CD14-positive monocyte (primary cell): Measurements from ENCODE around the gene TMEM181. TPM values are rescaled to one million over a fixed set of nuclear protein-coding genes. Genes with fewer than 3 reads are reported as not detected.

Source experiments
- DNase-seq, 3 donors: peaks; one replicate each; pipeline ENCODE4 v3.0.0-alpha.2; 2011 to 2022
- H2AFZ ChIP-seq: 2 replicates; pipeline ENCODE4 v1.6.0; 2012; ENCODE audit warnings: mild to moderate bottlenecking, low read depth, low read length, inconsistent platforms; ENCODE audit not compliant: insufficient read depth, poor library complexity, severe bottlenecking
- H3K27ac ChIP-seq, 2 donors: 1 replicate in 1 of 2; 2 replicates in 1 of 2; pipeline ENCODE4 v1.5.1; 2012 to 2013; ENCODE audit warnings: low read length in 2 of 2, control low read depth in 1 of 2, inconsistent platforms in 1 of 2, low read depth in 1 of 2, mild to moderate bottlenecking in 1 of 2
- H3K27me3 ChIP-seq, 2 donors: one replicate each; pipeline versions ENCODE4 v1.6.0 to v1.6.1; 2011 to 2013; ENCODE audit warnings: low read length in 2 of 2; ENCODE audit not compliant: control insufficient read depth in 2 of 2, insufficient read depth in 2 of 2
- H3K36me3 ChIP-seq, 2 donors: replicated peaks in 1 of 2; 1 replicate in 1 of 2; 2 replicates in 1 of 2; pipeline versions ENCODE4 v1.5.1 to v1.6.1; 2012 to 2013; ENCODE audit warnings: low read length in 2 of 2, control low read depth in 1 of 2, inconsistent platforms in 1 of 2, mild to moderate bottlenecking in 1 of 2; ENCODE audit not compliant: insufficient read depth in 2 of 2, control insufficient read depth in 1 of 2
- H3K4me1 ChIP-seq, 2 donors: 1 replicate in 1 of 2; 2 replicates in 1 of 2; pipeline versions ENCODE4 v1.5.1 to v1.6.1; 2012 to 2013; ENCODE audit warnings: low read length in 2 of 2, control low read depth in 1 of 2, inconsistent platforms in 1 of 2, mild to moderate bottlenecking in 1 of 2, moderate library complexity in 1 of 2; ENCODE audit not compliant: insufficient read depth in 2 of 2, control insufficient read depth in 1 of 2
- H3K4me2 ChIP-seq: replicated peaks from 2 replicates; pipeline ENCODE3; 2012; ENCODE audit warnings: low read length, moderate library complexity, mild to moderate bottlenecking; ENCODE audit not compliant: poor library complexity, severe bottlenecking; ENCODE audit errors: extremely low read depth
- H3K4me3 ChIP-seq, 3 experiments: fragments of 200-600 bp in 1 of 3; sonication (generic) in 1 of 3; replicated peaks in 1 of 3; 1 replicate in 2 of 3; 2 replicates in 1 of 3; pipeline ENCODE4 v1.5.1; 2011 to 2013; ENCODE audit warnings: low read length in 3 of 3, mild to moderate bottlenecking in 3 of 3, control low read depth in 2 of 3, low read depth in 2 of 3, inconsistent platforms in 1 of 3, moderate library complexity in 1 of 3
- H3K79me2 ChIP-seq: 2 replicates; pipeline ENCODE4 v1.6.0; 2012; ENCODE audit warnings: mild to moderate bottlenecking, control low read depth, inconsistent platforms, low read length, moderate library complexity; ENCODE audit not compliant: insufficient read depth
- H3K9ac ChIP-seq: 2 replicates; pipeline ENCODE4 v1.6.0; 2017; ENCODE audit warnings: low read length, mild to moderate bottlenecking; ENCODE audit not compliant: insufficient read depth, poor library complexity, severe bottlenecking
- H3K9me3 ChIP-seq, 2 donors: replicated peaks in 1 of 2; 1 replicate in 1 of 2; 2 replicates in 1 of 2; pipeline versions ENCODE4 v1.5.1 to v1.6.1; 2012 to 2013; ENCODE audit warnings: low read length in 2 of 2, control low read depth in 1 of 2; ENCODE audit not compliant: control insufficient read depth in 1 of 2, insufficient read depth in 1 of 2
- H4K20me1 ChIP-seq: 2 replicates; pipeline ENCODE4 v1.6.0; 2012; ENCODE audit warnings: mild to moderate bottlenecking, low read length, control low read depth, moderate library complexity; ENCODE audit not compliant: insufficient read depth
- H3K27ac Mint-ChIP-seq, 7 donors: one replicate each; pipeline ENCODE4 v1.8.0; 2020; ENCODE audit warnings: mild to moderate bottlenecking in 7 of 7, mixed read lengths in 7 of 7, moderate library complexity in 6 of 7, inconsistent platforms in 2 of 7
- H3K27me3 Mint-ChIP-seq, 3 donors: one replicate each; pipeline ENCODE4 v1.8.0; 2021 to 2022; ENCODE audit warnings: low read depth in 3 of 3, mild to moderate bottlenecking in 3 of 3, mixed read lengths in 3 of 3, moderate library complexity in 3 of 3, inconsistent platforms in 1 of 3
- H3K36me3 Mint-ChIP-seq, 2 donors: one replicate each; pipeline ENCODE4 v1.8.0; 2020; ENCODE audit warnings: mixed read lengths in 2 of 2, inconsistent platforms in 1 of 2, mild to moderate bottlenecking in 1 of 2
- H3K4me1 Mint-ChIP-seq: one replicate; pipeline ENCODE4 v1.8.0; 2020; ENCODE audit warnings: mild to moderate bottlenecking, mixed read lengths
- H3K4me3 Mint-ChIP-seq, 2 donors: one replicate each; pipeline ENCODE4 v1.8.0; 2020; ENCODE audit warnings: mild to moderate bottlenecking in 2 of 2, mixed read lengths in 2 of 2, moderate library complexity in 1 of 2
- H3K9me3 Mint-ChIP-seq, 7 donors: one replicate each; pipeline ENCODE4 v1.8.0; 2020 to 2022; ENCODE audit warnings: mixed read lengths in 7 of 7, mild to moderate bottlenecking in 6 of 7, moderate library complexity in 6 of 7, inconsistent platforms in 2 of 7
- CTCF ChIP-seq: fragments of 200-600 bp; IDR thresholded peaks from one replicate; pipeline ENCODE4 v1.8.0; 2022; ENCODE audit warnings: antibody characterized with exemption, mild to moderate bottlenecking
- WGBS: methylation state at CpG from one replicate; pipeline ENCODE4 v1.1.5; 2013; ENCODE audit warnings: missing lambda C conversion rate; ENCODE audit not compliant: insufficient coverage; 5-methylcytosine and 5-hydroxymethylcytosine counted together
- intact Hi-C, 2 donors: fragments of 100-400 bp; cut with micrococcal nuclease; formaldehyde crosslinking; loops; one replicate each; pipeline versions ENCODE4 v1.15.0 to v1.15.1; 2023
- polyA plus RNA-seq, 3 donors: library from polyadenylated mRNA; depleted of rRNA in 1 of 3; unstranded in 2 of 3; stranded (reverse) in 1 of 3; fragments of 300-500 nt in 2 of 3; fragments of >200 nt in 1 of 3; fragmentation: Illumina TruSeq in 2 of 3; gene quantifications; 1 replicate in 2 of 3; 2 replicates in 1 of 3; pipeline ENCODE4 v1.2.3, GENCODE V29; 2012 to 2021

The TMEM181 gene
- polyA plus RNA-seq, 3 donors = 2.4 to 6.8 (median 2.6) TPM

DNA sequence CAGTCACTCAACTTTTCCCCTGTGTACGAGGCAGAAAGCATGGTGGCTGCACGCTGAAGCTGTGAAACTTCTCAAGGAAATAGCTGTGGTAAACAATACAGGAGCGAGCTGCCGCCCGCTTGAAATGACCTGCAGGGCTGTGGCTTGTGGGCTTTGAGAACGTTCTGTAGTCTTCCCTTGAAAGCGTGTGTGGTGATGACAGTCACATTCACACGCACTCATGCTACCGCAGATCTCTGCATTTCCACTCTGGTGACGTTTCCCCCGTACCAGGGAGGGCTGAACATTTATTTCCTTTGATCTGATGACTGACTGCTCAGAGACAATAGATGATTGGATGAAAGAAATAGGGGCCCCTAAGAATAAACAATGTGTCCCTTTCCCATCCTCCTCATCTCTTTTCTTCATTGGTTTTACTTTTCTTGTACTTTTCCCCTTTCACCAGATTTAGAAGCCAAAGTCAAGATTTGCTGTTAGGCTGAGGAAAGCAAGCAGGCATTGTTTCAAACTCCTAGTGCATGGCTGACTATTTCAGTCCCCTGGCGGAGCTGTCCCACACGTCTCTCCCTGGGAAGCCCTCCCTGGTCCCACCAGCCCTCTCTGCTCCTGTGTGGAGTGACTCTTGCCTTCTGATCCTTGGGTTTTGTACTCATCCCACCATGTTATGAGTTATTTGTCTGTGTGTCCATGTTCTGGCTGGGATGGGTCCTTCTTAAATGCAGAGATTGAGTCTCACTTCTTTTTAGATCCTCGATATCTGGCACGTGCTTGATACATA lies 93.9 kb downstream of the TMEM181 start:
- H3K9me3 Mint-ChIP-seq = no peaks in the 10 kb centered on the region
- Histone ChIP-seq H3K9me3 (no peaks in the 10 kb centered on the region), H3K9ac (peak overlapping the region; percentile 72), H3K4me2 (peak overlapping the region; percentile 38), H3K36me3 (no peaks in the 10 kb centered on the region), H3K27ac (peak overlapping the region; percentile 89 to 98), H3K4me1 (peaks cover 64 to 69% of the 10 kb centered on the region in 2 donors), H2AFZ (no peak overlapping the region), H3K4me3 (peak overlapping the region in 1 of 3 experiments; percentile 31), H3K79me2 (no peaks in the 10 kb centered on the region), H3K27me3 (no peaks in the 10 kb centered on the region), H4K20me1 (no peaks in the 10 kb centered on the region)
- no peak for TF ChIP-seq CTCF
- intact Hi-C loops = loop anchor here in 1 of 2 donors (10.0 kb wide), 1 partner anchor 599 kb away; no protein-coding TSS in a partner anchor
- peak overlapping the region; percentile 96 to 100 (median 98) for H3K27ac Mint-ChIP-seq
- H3K36me3 Mint-ChIP-seq = peaks cover 0 to 4% of the 10 kb centered on the region in 2 donors
- WGBS = 33% methylated on average over 9 of the region's 15 CpGs
- peaks cover 0 to 9% (median 0%) of the 10 kb centered on the region in 3 donors for H3K27me3 Mint-ChIP-seq
- H3K4me3 Mint-ChIP-seq = peak overlapping the region; percentile 60 to 67
- H3K4me1 Mint-ChIP-seq = peaks cover 68% of the 10 kb centered on the region
- DNase-seq = peak; percentile 89 to 92 (median 90)

GRCh38 chr6:158654498-158654897 lies 94.6 kb downstream of the TMEM181 start:
- peaks cover 0 to 9% (median 0%) of the 10 kb centered on the region in 3 donors for H3K27me3 Mint-ChIP-seq
- peaks cover 62% of the 10 kb centered on the region for H3K4me1 Mint-ChIP-seq
- peak overlapping the region; percentile 96 to 100 (median 98) for H3K27ac Mint-ChIP-seq
- Histone ChIP-seq H4K20me1 (no peaks in the 10 kb centered on the region), H2AFZ (no peak overlapping the region), H3K27ac (peak overlapping the region; percentile 89 to 98), H3K9me3 (no peaks in the 10 kb centered on the region), H3K79me2 (no peaks in the 10 kb centered on the region), H3K9ac (peak overlapping the region; percentile 72), H3K36me3 (no peaks in the 10 kb centered on the region), H3K4me2 (peak overlapping the region; percentile 26), H3K27me3 (no peaks in the 10 kb centered on the region), H3K4me1 (peaks cover 57 to 62% of the 10 kb centered on the region in 2 donors), H3K4me3 (peak overlapping the region in 1 of 3 experiments; percentile 17)
- H3K4me3 Mint-ChIP-seq = peak overlapping the region in 1 of 2 donors; percentile 72
- WGBS = 33% methylated on average over 3 of the region's 6 CpGs
- intact Hi-C loops = loop anchor here in 1 of 2 donors (10.0 kb wide), 1 partner anchor 600 kb away; no protein-coding TSS in a partner anchor
- TF ChIP-seq CTCF = no peak
- peak; percentile 94 to 97 (median 96) for DNase-seq
- H3K9me3 Mint-ChIP-seq = no peaks in the 10 kb centered on the region
- peaks cover 0 to 4% of the 10 kb centered on the region in 2 donors for H3K36me3 Mint-ChIP-seq
